GM19239 (cell line): Measurements from ENCODE around the gene ZBTB8OS.

ENCODE experiments used
- DNase-seq: peaks from one replicate; pipeline ENCODE4 v3.0.0; 2011; ENCODE audit warnings: low spot score; ENCODE audit not compliant: insufficient read length
- FAIRE-seq: peaks from 2 replicates; lab custom pipeline; 2011; peaks lifted over from hg19 to GRCh38; lab: Jason Lieb, UNC

Gene ZBTB8OS

GRCh38 chr1:32618673-32619221 lies 31.6 kb downstream of the ZBTB8OS start:
- DNase-seq (no peak), FAIRE-seq (no peak)

GRCh38 chr1:32613472-32613871 lies 36.9 kb downstream of the ZBTB8OS start:
- no peak for DNase-seq
- FAIRE-seq = no peak

DNA sequence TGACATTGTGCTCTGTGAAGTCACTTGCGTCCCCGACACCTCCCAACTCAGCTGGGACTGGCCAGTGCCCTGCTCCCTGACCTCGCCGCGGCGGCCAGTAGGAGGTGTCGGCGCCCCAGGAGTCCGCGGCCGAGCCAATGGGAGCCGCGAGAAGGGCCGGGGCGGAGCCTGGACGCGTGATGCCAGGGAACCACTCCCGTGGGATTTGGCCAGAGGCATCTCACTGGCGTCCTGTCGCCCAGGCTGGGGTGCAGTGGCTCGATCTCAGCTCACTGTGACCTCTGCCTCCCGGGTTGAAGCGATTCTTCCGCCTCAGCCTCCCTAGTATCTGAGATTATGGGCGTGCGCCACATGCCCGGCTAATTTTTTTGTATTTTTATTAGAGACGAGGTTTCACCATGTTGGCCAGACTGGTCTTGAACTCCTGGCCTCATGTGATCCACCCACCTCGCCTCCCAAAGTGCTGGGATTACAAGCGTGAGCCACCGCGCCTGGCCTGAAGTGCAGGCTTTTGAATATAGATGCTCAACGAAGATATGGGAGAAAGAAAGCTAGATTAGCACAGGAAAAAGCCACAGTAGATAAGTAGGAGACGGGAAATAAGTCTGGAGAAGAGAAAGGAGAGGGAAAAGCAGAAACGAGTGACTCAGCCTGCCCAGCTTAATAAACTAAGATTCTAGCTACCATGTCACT lies 38.0 kb downstream of the ZBTB8OS start:
- DNase-seq (peak; percentile 67), FAIRE-seq (peak; percentile 84)

DNA sequence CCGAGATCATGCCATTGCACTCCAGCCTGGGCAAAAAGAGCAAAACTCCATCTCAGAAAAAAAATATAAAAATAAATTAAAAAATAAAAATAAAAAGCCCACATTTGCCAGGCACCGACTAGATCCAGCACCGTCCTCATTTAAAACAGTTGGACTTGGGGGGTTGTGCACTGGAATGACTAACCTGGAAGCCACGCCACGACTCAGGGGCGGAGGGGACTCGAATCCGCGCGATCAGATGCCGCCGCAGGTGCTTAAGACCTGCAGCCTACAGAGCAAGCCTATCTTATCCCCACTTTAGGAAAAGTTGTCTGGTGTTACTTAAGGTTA lies 38.5 kb downstream of the ZBTB8OS start:
- DNase-seq (no peak), FAIRE-seq (no peak)

GRCh38 chr1:32609180-32609579 lies 41.2 kb downstream of the ZBTB8OS start:
- DNase-seq (no peak), FAIRE-seq (no peak)

DNA sequence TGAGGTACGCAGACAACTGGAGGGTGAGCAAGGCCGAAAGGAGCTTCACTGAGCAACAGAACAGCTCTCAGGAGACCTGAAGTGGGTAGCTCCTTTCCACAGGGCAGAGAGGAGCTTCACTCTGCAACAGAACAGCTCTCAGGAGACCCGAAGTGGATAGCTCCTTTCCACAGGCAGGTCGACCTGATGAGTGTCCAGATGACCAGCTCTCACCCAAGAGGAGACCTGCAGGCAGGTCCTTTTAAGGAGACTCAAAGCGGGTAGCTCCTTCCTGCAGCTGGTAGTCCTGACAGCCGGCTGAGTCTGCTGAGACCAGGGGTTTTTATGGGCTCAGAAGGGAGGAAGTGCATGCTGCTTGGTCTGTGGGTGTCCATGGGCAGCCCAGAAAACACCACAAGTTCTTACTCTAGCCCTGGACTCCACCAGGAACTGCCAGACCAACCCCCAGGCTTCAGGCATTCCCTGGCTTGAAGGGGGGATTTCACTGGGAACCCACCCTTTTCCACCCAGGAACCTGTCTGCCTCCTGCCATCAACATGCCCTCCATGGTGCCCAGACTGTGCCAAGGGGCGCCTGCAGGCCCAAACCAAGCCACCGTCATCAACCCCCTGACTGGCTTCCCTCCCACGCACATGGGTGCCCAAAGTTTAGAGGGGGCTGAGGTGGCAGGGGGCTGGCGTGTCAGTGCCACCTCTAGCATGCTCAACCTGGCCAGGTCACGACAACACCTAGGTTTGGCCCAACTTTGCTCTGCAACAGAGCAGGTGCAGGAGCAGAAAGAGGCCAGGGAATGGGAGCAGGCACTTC lies 43.6 kb downstream of the ZBTB8OS start:
- no peak for FAIRE-seq
- DNase-seq = no peak

- DNase-seq (no peak), FAIRE-seq (no peak)
These were observed 44.5 kb downstream of the ZBTB8OS start for GRCh38 chr1:32605711-32606424.

DNA sequence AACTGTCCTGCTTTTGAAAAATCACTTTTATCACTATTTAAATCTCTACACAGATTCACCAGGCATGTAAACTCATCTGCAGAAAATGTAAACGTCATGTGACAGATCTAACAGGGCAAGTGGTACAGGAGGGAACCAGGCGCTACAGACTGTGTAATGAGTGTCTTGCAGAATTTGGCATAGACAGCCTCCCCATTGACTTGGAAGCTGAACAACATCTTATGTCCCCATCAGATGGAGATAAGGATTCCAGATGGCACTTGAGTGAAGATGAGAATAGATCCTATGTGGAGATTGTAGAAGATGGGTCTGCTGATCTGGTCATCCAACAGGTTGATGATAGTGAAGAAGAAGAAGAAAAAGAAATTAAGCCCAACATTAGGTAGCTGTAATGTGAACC lies 50.3 kb downstream of the ZBTB8OS start:
- no peak for FAIRE-seq
- no peak for DNase-seq

- FAIRE-seq (no peak), DNase-seq (no peak)
These were observed 57.4 kb downstream of the ZBTB8OS start for GRCh38 chr1:32592943-32593342.

DNA sequence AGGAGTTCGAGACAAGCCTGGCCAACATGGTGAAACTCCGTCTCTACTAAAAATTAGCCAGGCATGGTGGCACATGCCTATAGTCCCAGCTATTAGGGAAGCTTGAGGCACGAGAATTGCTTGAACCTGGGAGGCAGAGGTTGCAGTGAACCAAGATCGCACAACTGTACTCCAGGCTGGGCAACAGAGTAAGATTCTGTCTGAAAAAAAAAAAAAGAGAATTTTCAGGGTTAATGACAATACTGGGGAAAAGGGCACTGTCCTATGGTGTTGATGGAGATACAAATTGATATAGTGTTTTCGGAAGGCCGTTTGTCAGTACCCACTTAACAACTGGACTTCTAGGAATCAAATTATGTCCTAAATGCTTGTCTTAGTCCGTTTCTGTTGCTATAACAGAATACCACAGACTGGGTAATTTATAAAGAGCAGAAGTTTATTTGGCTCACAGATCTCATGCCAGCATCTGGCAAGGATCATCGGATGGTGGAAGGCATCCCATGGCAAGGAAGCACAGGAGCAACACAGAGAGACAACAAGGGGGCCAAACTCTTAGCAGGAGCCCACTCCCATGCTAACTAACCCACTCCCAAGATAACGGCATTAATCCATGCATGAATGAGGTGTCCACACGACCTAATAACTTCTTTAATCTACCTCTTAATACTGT lies 69.9 kb downstream of the ZBTB8OS start:
- DNase-seq = no peak
- FAIRE-seq = no peak
